Stimulated activated CD4-positive, alpha-beta T cell treated with anti-CD3 and anti-CD28 coated beads, Interleukin-2, amount 100 ng/mL, for 48 hours (primary cell): ENCODE data around the gene EFR3B.

Experiments used
- DNase-seq, 2 donors: peaks; one replicate each; pipeline ENCODE4 v3.0.0-alpha.2; 2020

EFR3B gene

GRCh38 chr2:25197336-25198208 lies 155.7 kb downstream of the EFR3B start:
- DNase-seq = no peak

DNA sequence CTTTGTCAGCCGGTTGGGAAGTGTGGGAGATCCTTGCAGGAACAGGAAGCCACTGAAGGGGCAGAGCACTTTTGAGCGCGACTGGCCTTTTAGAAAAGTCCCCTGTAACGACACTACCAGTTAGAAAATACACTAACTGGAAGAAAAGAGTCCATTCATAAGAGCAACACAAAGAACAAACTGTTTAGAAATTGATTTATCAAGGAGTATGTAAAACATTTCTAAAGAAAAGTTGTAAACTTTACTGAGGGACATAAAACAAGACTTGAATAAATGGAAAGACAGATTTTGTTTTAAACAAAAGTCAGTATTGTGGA lies 156.3 kb downstream of the EFR3B start:
- DNase-seq = no peak

GRCh38 chr2:25198576-25198975 lies 156.7 kb downstream of the EFR3B start:
- DNase-seq = no peak

GRCh38 chr2:25201265-25201664 lies 159.4 kb downstream of the EFR3B start:
- no peak for DNase-seq

- DNase-seq = no peak
Measured at GRCh38 chr2:25201794-25202193, 159.9 kb downstream of the EFR3B start.

- no peak for DNase-seq
Measured at GRCh38 chr2:25202275-25202674, 160.4 kb downstream of the EFR3B start.

GRCh38 chr2:25204190-25204838 lies 162.4 kb downstream of the EFR3B start:
- no peak for DNase-seq

GRCh38 chr2:25207078-25207545 lies 165.2 kb downstream of the EFR3B start:
- DNase-seq = no peak
